SK-N-SH treated with all-trans-retinoic acid at 6 μM for 48 hours (cell line): ENCODE measurements around the gene USF2.

Experiments used
- ARNTL ChIP-seq: fragments of 450-650 bp; formaldehyde crosslinking; IDR thresholded peaks from 2 replicates; pipeline ENCODE4 v1.5.0; 2020; ENCODE audit warnings: low read depth, mild to moderate bottlenecking, moderate library complexity, borderline replicate concordance
- CSRNP3 ChIP-seq: fragments of 250-450 bp; sonication (Bioruptor Pico); IDR thresholded peaks from 2 replicates; pipeline ENCODE4 v1.5.1; 2021; ENCODE audit warnings: mild to moderate bottlenecking, moderate library complexity
- GLIS3 ChIP-seq: fragments of 250-450 bp; sonication (Bioruptor Pico); IDR thresholded peaks from 2 replicates; pipeline ENCODE4 v1.5.0; 2020; ENCODE audit warnings: mild to moderate bottlenecking, moderate library complexity
- OSR1 ChIP-seq: fragments of 250-450 bp; sonication (Bioruptor Pico); IDR thresholded peaks from 2 replicates; pipeline ENCODE4 v1.8.0; 2022; ENCODE audit warnings: moderate library complexity, mild to moderate bottlenecking, inconsistent platforms
- PATZ1 ChIP-seq: fragments of 250-450 bp; sonication (Bioruptor Pico); IDR thresholded peaks from 2 replicates; pipeline ENCODE4 v1.8.0; 2020; ENCODE audit warnings: mild to moderate bottlenecking, moderate library complexity, borderline replicate concordance
- POU6F1 ChIP-seq: fragments of 250-450 bp; sonication (Bioruptor Pico); IDR thresholded peaks from 2 replicates; pipeline ENCODE4 v1.8.0; 2021; ENCODE audit warnings: low read depth, mild to moderate bottlenecking, moderate library complexity, borderline replicate concordance
- RARB ChIP-seq: fragments of 250-450 bp; sonication (Bioruptor Pico); IDR thresholded peaks from 2 replicates; pipeline ENCODE4 v1.8.0; 2021; ENCODE audit warnings: mild to moderate bottlenecking, moderate library complexity
- SNAI2 ChIP-seq: fragments of 250-450 bp; sonication (Bioruptor Pico); IDR thresholded peaks from 2 replicates; pipeline ENCODE4 v1.5.0; 2020; ENCODE audit warnings: mild to moderate bottlenecking, moderate library complexity
- TOX ChIP-seq: fragments of 250-450 bp; sonication (Bioruptor Pico); IDR thresholded peaks from 2 replicates; pipeline ENCODE4 v1.8.0; 2021; ENCODE audit warnings: mild to moderate bottlenecking, moderate library complexity, borderline replicate concordance
- TSHZ2 ChIP-seq: fragments of 250-450 bp; sonication (Bioruptor Pico); IDR thresholded peaks from 2 replicates; pipeline ENCODE4 v1.5.0; 2020; ENCODE audit warnings: mild to moderate bottlenecking, moderate library complexity
- ZC3H10 ChIP-seq: fragments of 250-450 bp; sonication (Bioruptor Pico); IDR thresholded peaks from 2 replicates; pipeline ENCODE4 v1.5.1; 2021; ENCODE audit warnings: mild to moderate bottlenecking, moderate library complexity
- ZFP3 ChIP-seq: fragments of 250-450 bp; sonication (Bioruptor Pico); IDR thresholded peaks from 2 replicates; pipeline ENCODE4 v1.5.0; 2020; ENCODE audit warnings: mild to moderate bottlenecking, moderate library complexity
- ZFP30 ChIP-seq: fragments of 450-650 bp; formaldehyde crosslinking; IDR thresholded peaks from 2 replicates; pipeline ENCODE4 v1.5.0; 2022; ENCODE audit warnings: mild to moderate bottlenecking, moderate library complexity
- ZNF565 ChIP-seq: fragments of 450-650 bp; formaldehyde crosslinking; conservative IDR thresholded peaks from 2 replicates; pipeline ENCODE4 v1.5.0; 2020; ENCODE audit warnings: low read depth, mild to moderate bottlenecking, moderate library complexity

- TF ChIP-seq TOX (CRISPR knock-in tag) (no peak), ZFP30 (CRISPR knock-in tag) (no peak), CSRNP3 (CRISPR knock-in tag) (no peak), PATZ1 (CRISPR knock-in tag) (no peak), ARNTL (no peak), RARB (CRISPR knock-in tag) (no peak), ZFP3 (CRISPR knock-in tag) (no peak), GLIS3 (CRISPR knock-in tag) (no peak), TSHZ2 (no peak), ZNF565 (CRISPR knock-in tag) (no peak), SNAI2 (CRISPR knock-in tag) (no peak), POU6F1 (CRISPR knock-in tag) (no peak), OSR1 (no peak), ZC3H10 (CRISPR knock-in tag) (no peak)
These were observed 53.3 kb downstream of the USF2 start for GRCh38 chr19:35322014-35322413.
